CD4-positive, alpha-beta T cell treated with Interleukin-6 at 100 ng/mL for 8 hours (primary cell): ENCODE measurements around the gene RMC1.
"Not testable (repeated sequence)": the region's sequence is repeated elsewhere in the genome, so short reads cannot be mapped to it uniquely, and the experiment has no call there.

Experiments used
- DNase-seq: peaks from one replicate; pipeline ENCODE4 v3.0.0-alpha.2; 2020; ENCODE audit warnings: mixed read lengths, low spot score

RMC1 gene

GRCh38 chr18:23532848-23533247, 29.5 kb downstream of the RMC1 start:
- DNase-seq, result no peak

GRCh38 chr18:23534276-23534675, 31.0 kb downstream of the RMC1 start:
- no peak for DNase-seq

- DNase-seq, result no peak
Measured at GRCh38 chr18:23536204-23536603, 32.9 kb downstream of the RMC1 start.

- no peak for DNase-seq
Measured at GRCh38 chr18:23537274-23537673, 34.0 kb downstream of the RMC1 start.

GRCh38 chr18:23538001-23538400, 34.7 kb downstream of the RMC1 start:
- DNase-seq, result no peak

GRCh38 chr18:23538870-23539269, 35.6 kb downstream of the RMC1 start:
- DNase-seq, result no peak

GRCh38 chr18:23539296-23539695, 36.0 kb downstream of the RMC1 start:
- no peak for DNase-seq

GRCh38 chr18:23539911-23540525, 36.7 kb downstream of the RMC1 start:
- no peak for DNase-seq

- DNase-seq, result peak; percentile 41
Measured at GRCh38 chr18:23540867-23541266, 37.6 kb downstream of the RMC1 start.

GRCh38 chr18:23541349-23542093, 38.2 kb downstream of the RMC1 start:
- no peak for DNase-seq

GRCh38 chr18:23542461-23542860, 39.1 kb downstream of the RMC1 start:
- DNase-seq, result no peak

- DNase-seq, result no peak
Measured at GRCh38 chr18:23545247-23545789, 42.0 kb downstream of the RMC1 start.

GRCh38 chr18:23547306-23547705, 44.0 kb downstream of the RMC1 start:
- DNase-seq, result no peak

GRCh38 chr18:23547846-23548245, 44.5 kb downstream of the RMC1 start:
- DNase-seq, result no peak

GRCh38 chr18:23548275-23548674, 45.0 kb downstream of the RMC1 start:
- DNase-seq, result no peak

GRCh38 chr18:23548719-23549118, 45.4 kb downstream of the RMC1 start:
- no peak for DNase-seq

- DNase-seq, result no peak
Measured at GRCh38 chr18:23550898-23551297, 47.6 kb downstream of the RMC1 start.

- no peak for DNase-seq
Measured at GRCh38 chr18:23551978-23552377, 48.7 kb downstream of the RMC1 start.

- no peak for DNase-seq
Measured at GRCh38 chr18:23552505-23552904, 49.2 kb downstream of the RMC1 start.

GRCh38 chr18:23553887-23554286, 50.6 kb downstream of the RMC1 start:
- no peak for DNase-seq

GRCh38 chr18:23556145-23556780, 53.0 kb downstream of the RMC1 start:
- no peak for DNase-seq

GRCh38 chr18:23557511-23557910, 54.2 kb downstream of the RMC1 start:
- not testable (repeated sequence) for DNase-seq

GRCh38 chr18:23560186-23560585, 56.9 kb downstream of the RMC1 start:
- no peak for DNase-seq
